Activated naive CD4-positive, alpha-beta T cell treated with anti-CD3 and anti-CD28 coated beads, Interleukin-2, amount 50 U/mL, for 72 hours (primary cell): Measurements from ENCODE around the gene PDZRN3. TPM values are rescaled to one million over a fixed set of nuclear protein-coding genes. Genes with fewer than 3 reads are reported as not detected.
A peak's percentile ranks its signal among the peaks of the same experiment; 100 is the strongest.

Experiments
- ATAC-seq, 2 donors: fragments of 150-1000 bp; cut with Tn5 transposase; 2 replicates each; pipeline ENCODE4 v1.10.0; 2021; ENCODE audit warnings: mild to moderate bottlenecking in 2 of 2, moderate library complexity in 2 of 2
- DNase-seq, 2 donors: peaks; one replicate each; pipeline ENCODE4 v3.0.0; 2021 to 2022; ENCODE audit warnings: low spot score in 2 of 2
- H3K27ac Mint-ChIP-seq, 2 donors: one replicate each; pipeline ENCODE4 v1.8.0; 2022; ENCODE audit warnings: mild to moderate bottlenecking in 2 of 2, mixed read lengths in 2 of 2
- H3K36me3 Mint-ChIP-seq, 2 donors: one replicate each; pipeline ENCODE4 v1.8.0; 2022; ENCODE audit warnings: mixed read lengths in 2 of 2
- H3K9me3 Mint-ChIP-seq, 2 donors: one replicate each; pipeline ENCODE4 v1.8.0; 2022; ENCODE audit warnings: mixed read lengths in 2 of 2
- total RNA-seq, 2 donors: library from RNA; stranded (reverse); gene quantifications; one replicate each; pipeline ENCODE4 v1.2.3, GENCODE V29; 2022

PDZRN3 gene
- total RNA-seq, 2 donors from 2014 or later: not detected

- no peak for DNase-seq
- Mint-ChIP-seq H3K27ac (no peak overlapping the region), H3K9me3 (peaks cover 3 to 9% of the 10 kb centered on the region in 2 donors), H3K36me3 (no peaks in the 10 kb centered on the region)
- no peak for ATAC-seq
These were observed 20.3 kb downstream of the PDZRN3 start for GRCh38 chr3:73604451-73604850.

- DNase-seq (no peak), ATAC-seq (no peak)
- Mint-ChIP-seq H3K36me3 (no peaks in the 10 kb centered on the region), H3K27ac (no peak overlapping the region), H3K9me3 (peaks cover 3 to 9% of the 10 kb centered on the region in 2 donors)
These were observed 21.0 kb downstream of the PDZRN3 start for GRCh38 chr3:73603762-73604171.

GRCh38 chr3:73602170-73602569 is 22.6 kb downstream of the PDZRN3 start:
- H3K9me3 Mint-ChIP-seq: peaks cover 3 to 4% of the 10 kb centered on the region in 2 donors
- H3K27ac Mint-ChIP-seq: no peak overlapping the region
- no peaks in the 10 kb centered on the region for H3K36me3 Mint-ChIP-seq
- DNase-seq (no peak), ATAC-seq (no peak)

DNA sequence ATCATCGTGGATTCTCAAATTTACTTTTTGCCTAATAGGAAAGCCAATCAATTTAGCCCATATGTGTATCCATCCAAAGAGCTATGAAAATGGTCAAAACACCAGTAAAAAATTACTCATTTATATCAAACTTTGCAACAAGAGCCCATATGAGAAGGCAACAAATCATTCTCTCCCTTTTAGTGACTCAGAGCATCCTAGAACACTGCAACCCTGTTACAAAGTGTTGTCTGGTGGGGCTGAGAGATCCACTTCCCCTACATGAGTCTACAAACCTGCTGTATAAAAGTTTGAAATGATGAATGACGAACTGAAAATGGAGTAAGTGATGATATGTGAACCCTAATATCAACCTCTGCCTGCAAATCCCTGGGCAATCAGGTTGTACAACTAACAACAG is 23.3 kb downstream of the PDZRN3 start:
- DNase-seq: no peak
- ATAC-seq: no peak

DNA sequence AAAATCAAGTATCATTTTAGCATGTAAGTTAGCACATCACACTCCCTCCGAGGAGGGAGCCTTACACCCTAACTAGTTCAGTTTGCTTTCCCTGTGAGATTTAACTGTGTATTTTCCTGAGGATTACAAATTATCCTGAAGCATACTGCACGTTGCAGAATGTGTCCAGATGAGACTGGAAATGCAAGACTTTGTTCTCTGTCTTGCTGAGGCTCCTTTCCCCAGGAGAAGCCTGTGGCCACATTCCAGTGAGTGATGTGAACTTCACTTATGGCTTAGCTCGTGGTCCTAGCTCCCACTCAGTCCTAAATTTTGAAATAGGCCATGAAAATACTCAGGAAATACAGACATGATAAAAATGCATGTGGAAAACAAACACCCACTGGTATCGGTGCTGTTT is 23.7 kb downstream of the PDZRN3 start:
- no peak for ATAC-seq
- Mint-ChIP-seq H3K36me3 (no peaks in the 10 kb centered on the region), H3K9me3 (peaks cover 3 to 4% of the 10 kb centered on the region in 2 donors), H3K27ac (no peak overlapping the region)
- no peak for DNase-seq

More for the DNA sequence above, 23.3 kb downstream of the PDZRN3 start:
- Mint-ChIP-seq H3K27ac (no peak overlapping the region), H3K9me3 (peaks cover 3 to 4% of the 10 kb centered on the region in 2 donors), H3K36me3 (no peaks in the 10 kb centered on the region)

DNA sequence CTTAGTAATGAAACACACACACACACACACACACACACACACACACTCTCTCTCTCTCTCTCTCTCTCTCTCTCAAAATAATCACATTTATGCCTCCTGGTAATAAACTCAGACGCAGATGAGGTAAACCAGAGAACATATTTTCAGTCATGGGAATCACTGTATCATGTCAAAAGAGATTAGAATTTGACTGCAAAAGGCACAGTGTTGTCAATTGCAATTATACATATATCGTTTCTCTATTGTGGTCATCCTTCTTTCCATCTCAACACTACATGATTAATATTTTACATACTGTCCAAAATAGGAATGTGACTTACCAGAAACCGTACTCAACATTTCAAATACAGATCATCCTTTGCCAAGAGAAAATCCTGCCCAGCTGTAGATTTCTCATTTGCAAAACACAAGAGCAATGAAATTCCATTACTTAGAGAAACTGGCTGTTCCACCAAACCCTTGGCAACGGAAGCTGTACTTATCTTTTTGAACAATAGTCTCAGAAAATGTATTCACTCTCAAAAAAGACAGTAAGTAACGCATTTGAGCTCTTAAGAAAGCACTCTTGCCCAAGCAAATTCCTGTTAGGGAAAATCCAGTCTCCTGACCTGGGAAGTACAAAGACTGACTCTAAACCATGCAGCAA is 24.3 kb downstream of the PDZRN3 start:
- Mint-ChIP-seq H3K9me3 (peaks cover 4 to 7% of the 10 kb centered on the region in 2 donors), H3K27ac (no peak overlapping the region)

DNA sequence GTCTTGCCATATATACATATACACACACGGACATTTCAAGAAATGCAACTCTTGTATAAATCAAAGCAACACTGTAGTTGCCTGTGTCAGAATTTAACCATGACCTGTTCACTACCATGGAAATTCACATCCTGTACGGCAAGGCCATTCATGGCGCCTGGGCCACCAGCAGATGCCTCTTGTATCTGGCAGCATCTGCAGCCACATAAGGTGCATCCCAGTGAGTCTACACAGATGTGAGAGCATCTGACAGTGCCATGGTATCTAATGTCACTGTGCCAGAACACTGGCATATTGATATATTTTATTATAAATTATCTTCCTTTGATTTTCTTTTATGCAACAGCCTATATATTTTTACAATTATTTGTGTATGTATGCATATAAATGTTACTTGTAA is 25.1 kb downstream of the PDZRN3 start:
- Mint-ChIP-seq H3K9me3 (peaks cover 4 to 7% of the 10 kb centered on the region in 2 donors), H3K27ac (no peak overlapping the region), H3K36me3 (no peaks in the 10 kb centered on the region)
- DNase-seq: no peak
- no peak for ATAC-seq

More for the DNA sequence above, 24.3 kb downstream of the PDZRN3 start:
- no peak for ATAC-seq
- no peaks in the 10 kb centered on the region for H3K36me3 Mint-ChIP-seq
- no peak for DNase-seq

DNA sequence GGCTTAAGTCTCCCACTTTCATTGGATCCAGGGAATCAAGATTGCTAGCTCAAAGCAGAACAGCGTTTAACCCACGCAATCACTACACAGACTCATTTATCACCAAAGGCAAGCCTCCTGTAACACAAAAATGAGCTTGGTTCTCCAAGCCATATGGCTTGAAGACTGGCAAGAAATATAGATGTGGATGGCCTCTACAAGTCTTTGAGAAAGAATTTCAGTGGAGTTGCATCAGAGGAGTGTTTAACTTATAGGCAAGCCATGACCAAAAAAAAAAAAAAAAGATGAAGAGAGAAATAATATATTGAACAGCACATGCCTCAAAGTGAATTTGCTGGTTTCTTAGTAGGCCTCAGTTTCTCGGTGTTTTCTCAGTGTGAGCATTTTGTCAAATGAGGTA is 27.3 kb downstream of the PDZRN3 start:
- ATAC-seq: no peak

GRCh38 chr3:73592154-73593144 is 32.3 kb downstream of the PDZRN3 start:
- H3K36me3 Mint-ChIP-seq: no peaks in the 10 kb centered on the region
- H3K27ac Mint-ChIP-seq: no peak overlapping the region
- DNase-seq: no peak
- peaks cover 0 to 4% of the 10 kb centered on the region in 2 donors for H3K9me3 Mint-ChIP-seq
- no peak for ATAC-seq

More for the DNA sequence above, 27.3 kb downstream of the PDZRN3 start:
- no peak for DNase-seq
- H3K27ac Mint-ChIP-seq: no peak overlapping the region
- H3K36me3 Mint-ChIP-seq: no peaks in the 10 kb centered on the region
- H3K9me3 Mint-ChIP-seq: peaks cover 4 to 7% of the 10 kb centered on the region in 2 donors

GRCh38 chr3:73591286-73591800 is 33.4 kb downstream of the PDZRN3 start:
- DNase-seq (no peak), ATAC-seq (no peak)
- no peak overlapping the region for H3K27ac Mint-ChIP-seq
- H3K36me3 Mint-ChIP-seq: no peaks in the 10 kb centered on the region
- H3K9me3 Mint-ChIP-seq: peaks cover 0 to 4% of the 10 kb centered on the region in 2 donors

DNA sequence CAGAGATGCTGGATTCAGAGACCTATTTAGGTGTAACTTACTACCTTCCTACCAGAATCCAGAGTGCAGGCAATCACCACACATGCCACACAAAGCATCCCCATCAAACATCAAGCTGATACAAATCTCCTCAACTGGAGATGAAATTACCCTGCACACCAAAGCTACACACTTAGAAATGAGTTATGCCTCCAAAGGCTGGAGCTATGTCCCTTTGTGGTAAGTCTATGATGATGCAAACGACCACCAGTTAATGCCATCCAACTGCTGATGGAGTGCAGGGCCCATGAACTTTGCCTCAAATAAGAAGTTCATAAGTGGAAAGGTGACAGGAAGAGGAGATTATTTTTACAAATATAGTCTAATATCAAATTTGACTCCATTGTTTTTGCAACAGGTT is 38.1 kb downstream of the PDZRN3 start:
- DNase-seq (no peak), ATAC-seq (no peak)
- no peaks in the 10 kb centered on the region for H3K9me3 Mint-ChIP-seq

DNA sequence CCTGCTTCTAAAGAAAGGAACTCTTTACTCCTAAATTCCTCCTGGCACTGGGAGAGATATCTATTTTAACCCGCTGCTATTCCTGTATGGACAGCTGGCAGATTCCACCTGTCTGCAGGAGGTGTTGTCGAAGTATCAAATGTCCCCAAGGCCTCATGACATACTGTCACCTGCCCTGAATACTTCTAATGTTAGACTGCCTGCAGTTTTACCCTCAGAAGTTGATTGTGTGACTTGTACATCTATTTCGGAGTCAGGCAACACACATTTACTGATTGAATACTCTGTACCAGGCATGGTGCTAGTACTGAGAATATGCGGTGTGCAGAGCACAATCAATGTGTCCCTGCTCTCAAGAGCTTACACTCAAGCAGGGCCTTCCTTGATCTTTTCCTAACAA is 38.6 kb downstream of the PDZRN3 start:
- ATAC-seq: no peak
- Mint-ChIP-seq H3K9me3 (no peaks in the 10 kb centered on the region), H3K36me3 (no peaks in the 10 kb centered on the region), H3K27ac (no peak overlapping the region)
- DNase-seq: no peak

More for the DNA sequence above, 38.1 kb downstream of the PDZRN3 start:
- Mint-ChIP-seq H3K36me3 (no peaks in the 10 kb centered on the region), H3K27ac (no peak overlapping the region)

DNA sequence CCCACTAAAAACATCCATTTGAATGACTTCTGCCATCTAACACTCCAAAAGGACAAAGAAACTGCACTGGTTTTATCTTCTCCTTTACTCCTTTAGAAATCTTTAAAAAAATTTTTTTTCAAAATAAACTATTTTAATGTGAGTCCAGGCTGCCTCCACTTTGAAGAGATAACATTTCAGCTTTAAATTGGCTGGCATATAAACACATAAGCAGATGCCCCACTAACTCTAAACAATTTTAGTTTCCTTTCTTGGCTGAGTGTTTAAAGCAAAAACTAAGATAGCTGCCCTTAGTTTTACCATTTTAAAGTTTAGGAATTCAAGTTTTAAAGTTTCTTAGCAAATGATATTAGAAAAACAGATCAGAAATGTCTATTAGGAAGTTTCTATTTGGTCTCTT is 39.9 kb downstream of the PDZRN3 start:
- Mint-ChIP-seq H3K36me3 (no peaks in the 10 kb centered on the region), H3K9me3 (no peaks in the 10 kb centered on the region), H3K27ac (no peak overlapping the region)
- no peak for DNase-seq
- no peak for ATAC-seq

DNA sequence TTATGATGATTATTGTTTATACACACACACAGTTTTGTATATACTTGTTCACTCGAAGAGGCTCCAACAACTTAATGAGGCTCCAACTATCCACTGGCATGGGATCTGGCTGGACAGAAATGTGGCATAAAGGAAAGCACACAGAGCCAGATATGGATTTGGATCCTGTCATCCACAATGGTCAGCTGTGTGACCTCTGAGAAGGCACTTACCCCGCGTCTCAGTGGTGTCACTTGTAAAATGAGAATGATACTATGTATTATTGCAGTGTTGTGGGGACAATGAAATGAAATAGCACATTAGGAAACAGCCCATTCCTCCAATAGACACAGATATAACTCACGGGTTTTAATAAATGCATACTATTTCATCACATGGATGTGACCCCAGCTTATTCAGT is 42.2 kb downstream of the PDZRN3 start:
- no peak overlapping the region for H3K27ac Mint-ChIP-seq
- DNase-seq: no peak
- no peak for ATAC-seq
- H3K36me3 Mint-ChIP-seq: no peaks in the 10 kb centered on the region
- peaks cover 3 to 4% of the 10 kb centered on the region in 2 donors for H3K9me3 Mint-ChIP-seq

- Mint-ChIP-seq H3K36me3 (no peaks in the 10 kb centered on the region), H3K9me3 (peaks cover 3 to 4% of the 10 kb centered on the region in 2 donors), H3K27ac (no peak overlapping the region)
- no peak for ATAC-seq
- no peak for DNase-seq
These were observed 43.5 kb downstream of the PDZRN3 start for GRCh38 chr3:73581134-73581846.

GRCh38 chr3:73580343-73580742 is 44.4 kb downstream of the PDZRN3 start:
- H3K9me3 Mint-ChIP-seq: peaks cover 3 to 4% of the 10 kb centered on the region in 2 donors
- no peak overlapping the region for H3K27ac Mint-ChIP-seq
- H3K36me3 Mint-ChIP-seq: no peaks in the 10 kb centered on the region
- DNase-seq: no peak
- ATAC-seq: peak in 1 of 2 donors; percentile 77

DNA sequence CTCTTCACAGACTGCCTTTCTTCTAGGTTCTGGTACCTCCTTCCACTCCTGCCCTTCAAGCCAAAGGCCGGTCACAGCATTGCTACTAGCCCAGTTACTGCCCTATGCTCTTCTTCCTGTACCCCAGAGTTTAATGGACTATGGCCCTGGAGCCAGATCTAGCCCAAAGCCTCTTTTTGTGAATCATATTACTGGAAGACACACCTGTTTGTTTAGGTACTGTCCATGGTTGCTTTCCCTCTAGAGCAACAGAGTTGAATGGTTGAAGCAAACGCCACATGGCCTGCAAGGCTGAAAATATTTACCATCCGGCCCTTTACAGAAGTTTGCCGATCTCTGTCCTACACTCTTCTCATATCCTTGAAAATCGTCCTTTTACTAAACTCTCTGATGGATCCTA is 47.0 kb downstream of the PDZRN3 start:
- no peaks in the 10 kb centered on the region for H3K36me3 Mint-ChIP-seq

More for the DNA sequence above, 47.0 kb downstream of the PDZRN3 start:
- no peak overlapping the region for H3K27ac Mint-ChIP-seq
- ATAC-seq (no peak), DNase-seq (no peak)
- H3K9me3 Mint-ChIP-seq: peaks cover 3 to 4% of the 10 kb centered on the region in 2 donors
